Stimulated activated CD4-positive, alpha-beta T cell treated with anti-CD3 and anti-CD28 coated beads, Interleukin-2, amount 100 ng/mL, for 4 hours (primary cell): ENCODE measurements around the gene RIMBP2.

Source experiments
- DNase-seq: peaks from one replicate; pipeline ENCODE4 v3.0.0-alpha.2; 2020; ENCODE audit warnings: low read depth

Gene RIMBP2

GRCh38 chr12:130568041-130568440 is 148.1 kb downstream of the RIMBP2 start:
- DNase-seq, result no peak

DNA sequence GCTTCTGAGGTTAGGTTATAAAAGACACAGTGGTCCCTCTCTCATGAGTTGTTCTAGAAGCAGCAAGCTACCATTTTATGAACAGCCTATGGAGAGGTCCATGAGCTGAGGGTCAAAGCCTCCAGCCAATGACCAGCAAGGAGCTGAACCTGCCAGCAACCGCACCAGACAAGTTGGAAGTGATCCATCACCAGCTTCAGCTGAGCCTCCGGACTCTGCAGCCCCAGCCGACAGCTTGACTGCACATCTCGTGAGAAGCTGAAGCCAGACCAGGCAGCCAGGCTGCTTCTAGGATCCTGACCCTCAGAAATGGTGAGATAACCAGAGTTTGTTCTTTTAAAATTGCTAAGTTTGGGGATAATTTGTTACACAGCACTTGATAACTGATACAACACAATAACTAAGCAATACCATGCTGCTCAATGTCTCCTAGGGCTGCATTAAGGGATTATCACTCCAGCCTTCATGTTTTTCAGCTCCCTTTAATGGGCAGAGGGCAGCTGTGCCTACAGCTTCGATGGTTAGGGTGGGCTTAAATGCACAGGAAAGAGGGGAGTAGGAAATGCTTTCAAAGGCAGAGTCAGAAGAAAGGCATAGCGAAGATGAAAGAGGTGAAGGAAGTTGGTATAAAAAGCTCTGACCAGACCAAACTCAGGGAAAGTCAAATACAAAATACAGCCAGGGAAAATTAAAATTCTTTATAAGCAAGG is 149.5 kb downstream of the RIMBP2 start:
- DNase-seq, result no peak

GRCh38 chr12:130565189-130565588 is 150.9 kb downstream of the RIMBP2 start:
- no peak for DNase-seq

DNA sequence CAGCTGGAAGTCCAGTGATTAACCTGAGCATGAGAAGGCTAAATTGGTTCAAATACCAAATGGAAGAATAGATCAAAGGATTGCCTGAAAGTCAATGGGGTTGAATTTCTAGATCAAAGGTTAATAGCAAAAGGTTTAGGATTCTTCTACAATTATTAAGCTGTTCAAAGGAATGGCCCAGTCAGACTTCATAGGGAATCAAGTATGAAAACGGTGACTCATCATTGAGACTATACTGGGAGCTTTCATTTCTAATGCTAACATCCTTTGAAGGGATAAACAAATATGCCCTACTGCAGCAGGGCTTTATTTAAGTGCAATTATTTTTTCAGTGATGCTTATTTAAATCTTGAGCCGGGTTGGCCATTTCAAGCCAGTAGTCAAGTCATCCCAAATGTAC is 152.8 kb downstream of the RIMBP2 start:
- DNase-seq, result no peak

- DNase-seq, result no peak
These were observed 153.4 kb downstream of the RIMBP2 start for GRCh38 chr12:130562716-130563115.

DNA sequence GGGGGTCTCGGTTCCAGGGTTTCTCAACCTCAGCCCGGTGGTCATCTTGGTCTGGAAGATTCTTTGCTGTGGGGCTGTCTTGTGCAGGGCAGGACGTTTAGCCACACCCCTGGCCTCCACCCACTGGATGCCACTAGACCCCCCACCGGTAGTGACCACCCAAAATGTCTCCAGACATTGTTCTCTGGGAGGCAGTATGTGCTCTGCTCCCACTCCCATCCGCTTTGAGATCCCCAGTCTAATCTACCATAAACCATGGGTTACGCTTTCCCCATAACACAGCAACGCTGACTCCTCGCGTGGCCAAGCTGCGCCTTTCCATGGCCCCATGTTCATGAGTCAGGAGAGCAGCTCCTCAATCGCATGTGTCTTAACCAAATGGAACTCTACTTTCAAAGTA is 155.8 kb downstream of the RIMBP2 start:
- DNase-seq, result no peak

DNA sequence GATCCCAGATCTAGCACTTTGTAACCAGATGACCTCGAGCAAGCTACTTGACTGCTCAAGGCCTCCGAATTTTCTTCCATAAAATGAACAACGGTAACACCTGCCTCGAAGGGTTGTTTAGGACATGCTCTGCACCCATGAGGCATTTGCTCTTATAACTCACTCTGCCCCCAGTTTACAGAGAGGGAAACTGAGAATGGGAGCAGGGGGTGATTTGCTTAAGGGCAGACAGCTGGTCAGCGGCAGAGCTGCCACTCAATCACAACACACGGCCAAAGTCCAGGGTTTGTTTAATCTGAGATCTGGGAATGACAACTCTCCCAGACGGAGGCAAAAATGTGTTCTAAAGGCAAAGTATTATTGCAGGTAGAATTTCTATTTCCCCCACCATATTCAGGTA is 156.3 kb downstream of the RIMBP2 start:
- no peak for DNase-seq

DNA sequence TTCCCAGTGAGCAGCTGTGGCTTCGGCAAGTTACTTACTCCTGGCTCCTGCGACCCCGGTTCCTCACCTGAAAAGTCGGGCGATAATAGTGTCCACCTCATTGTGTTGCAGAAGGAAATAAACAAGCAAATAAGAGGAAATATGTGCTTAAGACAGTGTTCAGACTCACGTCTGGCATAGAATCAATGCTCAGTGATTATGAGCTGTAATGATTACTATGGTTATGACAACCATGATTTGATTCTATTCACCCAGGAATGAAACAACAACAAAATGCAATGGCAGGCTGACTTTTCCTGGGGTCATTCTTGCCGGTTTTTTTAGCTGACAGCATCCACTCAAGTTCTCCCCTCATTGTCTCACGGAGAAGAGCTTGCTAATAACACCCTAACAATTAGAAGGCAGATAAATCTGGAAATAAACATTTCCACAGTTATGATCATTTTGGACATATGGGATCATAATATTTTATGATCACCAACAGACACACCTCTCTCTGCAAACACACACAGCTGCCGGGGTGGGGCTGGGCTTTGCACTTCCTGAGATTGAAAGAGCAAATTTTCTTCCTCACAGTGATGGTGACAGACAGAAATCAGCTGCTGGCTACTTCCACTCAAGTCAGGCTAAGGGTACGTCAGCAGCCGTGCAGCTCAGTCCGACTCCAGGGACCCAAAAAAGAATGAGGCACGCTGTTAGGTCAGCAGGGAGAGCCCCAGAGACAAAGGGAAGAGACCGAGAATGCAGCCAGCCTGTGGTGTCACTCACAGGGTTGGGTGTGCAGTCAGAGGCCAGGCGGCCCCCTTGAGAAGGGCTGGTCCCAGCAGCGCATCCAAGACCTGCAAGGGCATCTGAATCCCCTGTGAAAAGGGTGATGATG is 158.0 kb downstream of the RIMBP2 start:
- no peak for DNase-seq

- no peak for DNase-seq
These were observed 158.9 kb downstream of the RIMBP2 start for GRCh38 chr12:130557201-130557600.

GRCh38 chr12:130556486-130557055 is 159.5 kb downstream of the RIMBP2 start:
- no peak for DNase-seq

- no peak for DNase-seq
These were observed 160.2 kb downstream of the RIMBP2 start for GRCh38 chr12:130555628-130556485.

- DNase-seq, result no peak
These were observed 160.9 kb downstream of the RIMBP2 start for GRCh38 chr12:130555221-130555620.

DNA sequence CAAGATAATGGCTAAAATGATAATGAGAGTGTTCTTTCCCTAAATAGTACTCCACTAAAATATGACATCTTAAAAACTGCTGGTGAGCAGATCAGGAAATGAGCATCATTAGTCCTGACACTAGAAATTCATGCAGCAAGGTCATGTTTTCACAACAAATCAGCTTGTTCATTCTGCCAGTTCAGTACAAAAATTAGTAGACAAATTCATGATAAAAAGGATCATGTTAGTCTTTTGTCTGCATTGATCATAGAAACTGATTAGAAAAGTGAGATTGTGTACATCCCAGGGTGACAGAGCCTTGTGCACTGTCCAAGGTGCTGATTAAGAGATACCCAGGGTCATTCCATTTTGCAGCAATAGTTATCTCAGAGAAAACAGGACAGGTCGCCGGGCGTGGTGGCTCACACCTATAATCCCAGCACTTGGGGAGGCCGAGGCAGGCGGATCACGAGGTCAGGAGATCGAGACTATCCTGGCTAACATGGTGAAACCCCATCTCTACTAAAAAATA is 163.6 kb downstream of the RIMBP2 start:
- DNase-seq, result no peak

GRCh38 chr12:130549361-130549760 is 166.7 kb downstream of the RIMBP2 start:
- no peak for DNase-seq

GRCh38 chr12:130547480-130548155 is 168.5 kb downstream of the RIMBP2 start:
- no peak for DNase-seq

DNA sequence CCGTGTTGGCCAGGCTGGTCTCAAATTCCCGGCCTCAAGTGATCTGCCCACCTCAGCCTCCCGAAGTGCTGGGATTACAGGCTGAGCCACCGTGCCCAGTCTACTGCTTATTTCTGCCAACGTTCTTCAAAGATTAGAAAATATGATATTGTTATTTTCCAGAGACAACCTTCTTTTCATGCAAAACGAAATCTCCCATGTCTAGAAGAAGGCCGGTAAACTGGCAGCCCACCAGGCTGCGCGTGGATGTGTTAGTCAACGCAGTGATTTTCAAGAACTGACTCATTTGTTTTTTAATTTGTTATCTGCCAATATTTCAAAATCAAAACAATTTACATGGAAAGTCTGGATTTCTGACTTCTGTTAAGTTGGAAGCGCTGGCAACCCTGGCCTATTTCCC is 169.6 kb downstream of the RIMBP2 start:
- DNase-seq, result no peak

DNA sequence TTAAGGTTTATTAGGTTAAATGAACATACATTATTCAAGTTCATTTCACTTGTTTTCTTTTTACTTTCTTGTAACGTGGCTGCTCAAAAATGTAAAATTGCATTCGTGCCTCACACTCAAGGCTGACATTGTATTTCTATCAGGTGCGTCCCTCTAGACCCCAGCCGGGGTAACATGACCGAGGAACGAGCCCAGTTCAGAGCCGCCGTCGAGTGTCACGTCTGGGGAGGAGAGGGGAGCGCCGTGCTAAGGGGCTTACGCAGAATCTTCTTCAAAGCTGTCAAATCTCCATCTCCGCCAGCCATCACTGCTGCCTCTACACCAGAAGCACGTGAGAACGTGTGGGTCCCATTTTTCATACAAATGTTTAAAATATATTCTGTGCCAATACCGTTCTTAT is 170.6 kb downstream of the RIMBP2 start:
- DNase-seq, result no peak

DNA sequence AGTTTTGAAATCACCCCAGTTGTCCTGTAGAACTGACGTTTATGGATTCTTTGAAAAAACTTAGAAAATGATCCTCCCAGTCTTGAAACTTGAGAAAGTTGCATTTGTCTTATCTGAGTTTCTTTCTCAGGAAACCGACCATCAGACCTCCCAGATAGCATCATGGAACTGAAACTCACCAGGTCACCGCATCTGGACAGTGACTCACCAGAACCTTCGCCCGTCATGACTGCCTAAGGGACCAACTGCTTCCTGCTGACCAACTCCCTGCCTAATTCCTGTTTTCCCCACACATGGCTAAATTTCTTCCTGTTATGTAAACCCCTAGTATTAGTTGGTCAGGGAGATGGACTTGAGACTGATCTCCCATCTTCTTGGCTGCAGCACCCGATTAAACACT is 175.7 kb downstream of the RIMBP2 start:
- no peak for DNase-seq

DNA sequence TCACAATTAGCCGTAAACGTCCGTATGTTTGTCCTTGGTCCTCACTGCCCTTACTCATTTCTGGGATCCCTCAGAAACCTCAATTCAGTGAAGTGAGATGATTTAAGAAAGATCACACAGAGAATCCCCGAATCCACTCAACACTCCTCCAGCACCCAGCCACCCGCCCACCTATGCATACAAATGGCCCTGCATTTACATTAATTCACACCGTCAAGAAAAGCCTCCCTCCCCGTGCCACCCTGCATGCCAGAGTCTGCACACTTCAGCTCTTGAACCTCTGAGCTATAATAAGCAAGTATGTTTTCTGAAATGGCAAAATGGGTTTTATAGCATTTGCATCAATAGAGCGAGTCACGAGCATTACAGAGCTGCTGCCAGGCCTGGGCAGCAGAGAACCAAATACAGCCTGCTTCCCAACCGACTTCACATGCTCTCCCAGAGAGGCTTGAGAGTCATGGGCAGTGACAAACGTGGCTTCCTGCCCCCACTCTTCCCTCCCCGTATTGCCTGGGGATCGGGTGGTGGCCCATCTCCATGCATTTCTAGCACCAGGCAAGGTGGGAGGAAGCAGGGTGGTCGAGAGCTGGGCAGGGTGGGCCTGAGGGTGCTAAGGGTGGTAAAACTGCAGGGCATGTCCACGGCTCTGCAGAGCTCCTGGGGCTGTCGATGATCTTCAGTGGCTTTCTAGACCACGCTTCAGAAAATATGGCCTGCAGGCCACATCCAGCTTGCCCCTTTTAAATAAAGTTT is 177.6 kb downstream of the RIMBP2 start:
- no peak for DNase-seq

DNA sequence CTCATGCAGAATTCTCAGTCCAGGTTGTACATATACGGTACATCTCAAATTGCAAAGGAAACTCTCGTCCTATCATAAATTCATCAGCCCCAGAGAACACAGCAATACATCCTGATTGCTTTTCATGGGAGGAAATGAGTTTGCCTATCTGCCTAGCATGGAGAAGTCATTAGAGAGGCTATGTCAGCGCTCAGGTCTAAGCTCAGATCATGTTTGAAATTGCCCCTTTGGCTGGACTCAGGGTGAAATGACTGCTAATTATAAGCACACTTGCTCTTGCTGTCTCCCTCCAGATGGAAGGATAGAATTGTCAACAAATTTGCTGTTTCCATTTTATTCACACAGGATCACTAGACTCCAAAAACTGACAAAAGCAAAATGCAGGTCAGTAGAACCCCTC is 178.4 kb downstream of the RIMBP2 start:
- no peak for DNase-seq

DNA sequence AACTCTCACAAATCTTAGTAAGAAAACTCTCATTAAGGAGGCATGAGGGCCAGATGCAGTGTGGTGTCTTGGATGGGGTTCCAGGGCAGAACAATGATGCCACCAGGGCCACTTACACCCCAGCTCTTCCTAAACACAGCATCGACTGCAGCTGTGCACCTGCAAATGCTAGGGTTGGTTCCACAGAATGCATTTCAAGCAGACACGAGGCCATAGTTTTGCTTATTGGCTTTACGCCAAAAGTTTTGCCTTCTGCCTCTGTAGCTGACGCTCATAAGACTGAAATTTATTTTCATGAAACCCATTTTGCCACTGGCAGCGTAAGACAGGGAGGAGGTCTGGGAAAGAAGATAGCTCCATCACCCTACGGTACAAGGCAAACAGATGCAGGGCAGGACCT is 179.0 kb downstream of the RIMBP2 start:
- no peak for DNase-seq
